ENCODE results near the gene PDK2. TPM values are rescaled to one million over a fixed set of nuclear protein-coding genes. Genes with fewer than 3 reads are reported as not detected.

PDK2 gene
- total and polyA plus RNA-seq, 10 of the 15 experiments (the other 5 are each of a cell fraction or from before 2014, with no cell fraction given) = 0.98 to 22.6 (median 12.3) TPM

- ChIA-PET CTCF (interaction anchor here (0.9 to 2.2 kb wide), 6 partner anchors 13 to 61 kb away, joined by 4 to 10 read pairs (median 6); no protein-coding TSS in a partner anchor), SMC1A (ENCODE audit: uncharacterized antibody, unreplicated experiment) (interaction anchor here (0.7 to 1.7 kb wide), 2 partner anchors 44 to 79 kb away, joined by 3 to 6 read pairs; no protein-coding TSS in a partner anchor), RAD21 (ENCODE audit: unreplicated experiment) (interaction anchor here (0.7 to 1.1 kb wide), 4 partner anchors 14 to 82 kb away, joined by 3 read pairs; no protein-coding TSS in a partner anchor), POLR2A (no interaction called here)
- WGBS (ENCODE audit: insufficient coverage, insufficient replicate concordance, low lambda C conversion rate, missing lambda C conversion rate) = 2% methylated on average over 45 of the region's 64 CpGs
- peaks cover 6% of the 10 kb centered on the region in 2 experiments; a peak in 3 of 4 replicates for H3K27me3 ChIP-seq (replicated peaks in 1 of 2; ENCODE audit: control insufficient read depth in 2 of 2, insufficient read depth in 2 of 2, low read length in 1 of 2)
- no peak overlapping the region for H3K4me3 ChIP-seq
- intact Hi-C loops (cut with micrococcal nuclease; ENCODE audit: unreplicated experiment) = no loop called here
- H3K4me1 ChIP-seq (ENCODE audit: control insufficient read depth, insufficient read depth, low read length) = no peaks in the 10 kb centered on the region
- no peak overlapping the region; the same call in 1 of the 2 replicates for H3K4me2 ChIP-seq (ENCODE audit: control insufficient read depth, insufficient read depth)
- in situ Hi-C loops (cut with MboI) = no loop called here
- H2AFZ ChIP-seq (ENCODE audit: control insufficient read depth, low read depth, low read length) = no peak overlapping the region; the same call in 1 of the 2 replicates
- no peak overlapping the region for H3K27ac ChIP-seq (ENCODE audit: control insufficient read depth, insufficient read depth)
- H3K9ac ChIP-seq (ENCODE audit: control insufficient read depth, insufficient read depth, low read length) = no peak overlapping the region
- FAIRE-seq (no peak), ATAC-seq (peak; percentile 90), DNase-seq (ENCODE audit: low read depth, low spot score) (no peak)
- no TSS peak for BruUV-seq (replicated peaks)
- H4K20me1 ChIP-seq (ENCODE audit: control insufficient read depth, insufficient read depth) = no peaks in the 10 kb centered on the region
- H3K36me3 ChIP-seq (ENCODE audit: control insufficient read depth in 2 of 2, insufficient read depth in 2 of 2, low read length in 1 of 2) = no peaks in the 10 kb centered on the region
- H3K79me2 ChIP-seq (ENCODE audit: control insufficient read depth, insufficient read depth, low read length) = no peaks in the 10 kb centered on the region
- no peaks in the 10 kb centered on the region for H3K9me3 ChIP-seq (replicated peaks; ENCODE audit: control insufficient read depth, insufficient read depth, low read length)
- TF ChIP-seq CREM (IDR thresholded peaks at IDR 0.05; ENCODE audit: low read depth) (no peak), RBBP5 (conservative IDR thresholded peaks at IDR 0.05) (no peak), IRF3 (IDR thresholded peaks at IDR 0.05) (no peak), JUND (IDR thresholded peaks at IDR 0.05; ENCODE audit: low read depth, low read length) (no peak), STAT3 (IDR thresholded peaks at IDR 0.05; ENCODE audit: low read depth, low read length) (no peak), ETV6 (conservative IDR thresholded peaks at IDR 0.05 in 1 of 2, IDR thresholded peaks at IDR 0.05 in 1 of 2; ENCODE audit: borderline replicate concordance in 1 of 2, low read depth in 1 of 2) (no peak), SKIL (IDR thresholded peaks at IDR 0.05; ENCODE audit: low read depth, poor library complexity, severe bottlenecking) (no peak), NFYA (IDR thresholded peaks at IDR 0.05; ENCODE audit: borderline replicate concordance, low read depth, low read length) (no peak), MTA2 (IDR thresholded peaks at IDR 0.05; ENCODE audit: low read depth) (no peak), FOS (IDR thresholded peaks at IDR 0.05; ENCODE audit: borderline replicate concordance, extremely low read depth, insufficient read length) (no peak), GABPA (IDR thresholded peaks at IDR 0.05; ENCODE audit: low read depth) (no peak)
- TF ChIP-seq, protein P1, sequence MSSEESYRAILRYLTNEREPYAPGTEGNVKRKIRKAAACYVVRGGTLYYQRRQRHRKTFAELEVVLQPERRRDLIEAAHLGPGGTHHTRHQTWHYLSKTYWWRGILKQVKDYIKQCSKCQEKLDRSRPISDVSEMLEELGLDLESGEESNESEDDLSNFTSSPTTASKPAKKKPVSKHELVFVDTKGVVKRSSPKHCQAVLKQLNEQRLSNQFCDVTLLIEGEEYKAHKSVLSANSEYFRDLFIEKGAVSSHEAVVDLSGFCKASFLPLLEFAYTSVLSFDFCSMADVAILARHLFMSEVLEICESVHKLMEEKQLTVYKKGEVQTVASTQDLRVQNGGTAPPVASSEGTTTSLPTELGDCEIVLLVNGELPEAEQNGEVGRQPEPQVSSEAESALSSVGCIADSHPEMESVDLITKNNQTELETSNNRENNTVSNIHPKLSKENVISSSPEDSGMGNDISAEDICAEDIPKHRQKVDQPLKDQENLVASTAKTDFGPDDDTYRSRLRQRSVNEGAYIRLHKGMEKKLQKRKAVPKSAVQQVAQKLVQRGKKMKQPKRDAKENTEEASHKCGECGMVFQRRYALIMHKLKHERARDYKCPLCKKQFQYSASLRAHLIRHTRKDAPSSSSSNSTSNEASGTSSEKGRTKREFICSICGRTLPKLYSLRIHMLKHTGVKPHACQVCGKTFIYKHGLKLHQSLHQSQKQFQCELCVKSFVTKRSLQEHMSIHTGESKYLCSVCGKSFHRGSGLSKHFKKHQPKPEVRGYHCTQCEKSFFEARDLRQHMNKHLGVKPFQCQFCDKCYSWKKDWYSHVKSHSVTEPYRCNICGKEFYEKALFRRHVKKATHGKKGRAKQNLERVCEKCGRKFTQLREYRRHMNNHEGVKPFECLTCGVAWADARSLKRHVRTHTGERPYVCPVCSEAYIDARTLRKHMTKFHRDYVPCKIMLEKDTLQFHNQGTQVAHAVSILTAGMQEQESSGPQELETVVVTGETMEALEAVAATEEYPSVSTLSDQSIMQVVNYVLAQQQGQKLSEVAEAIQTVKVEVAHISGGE (CRISPR knock-in tag; IDR thresholded peaks at IDR 0.05) = no peak
- TF ChIP-seq, protein P2, sequence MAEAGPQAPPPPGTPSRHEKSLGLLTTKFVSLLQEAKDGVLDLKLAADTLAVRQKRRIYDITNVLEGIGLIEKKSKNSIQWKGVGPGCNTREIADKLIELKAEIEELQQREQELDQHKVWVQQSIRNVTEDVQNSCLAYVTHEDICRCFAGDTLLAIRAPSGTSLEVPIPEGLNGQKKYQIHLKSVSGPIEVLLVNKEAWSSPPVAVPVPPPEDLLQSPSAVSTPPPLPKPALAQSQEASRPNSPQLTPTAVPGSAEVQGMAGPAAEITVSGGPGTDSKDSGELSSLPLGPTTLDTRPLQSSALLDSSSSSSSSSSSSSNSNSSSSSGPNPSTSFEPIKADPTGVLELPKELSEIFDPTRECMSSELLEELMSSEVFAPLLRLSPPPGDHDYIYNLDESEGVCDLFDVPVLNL (IDR thresholded peaks at IDR 0.05; ENCODE audit: low read depth, low read length) = no peak
- TF ChIP-seq, protein P3, sequence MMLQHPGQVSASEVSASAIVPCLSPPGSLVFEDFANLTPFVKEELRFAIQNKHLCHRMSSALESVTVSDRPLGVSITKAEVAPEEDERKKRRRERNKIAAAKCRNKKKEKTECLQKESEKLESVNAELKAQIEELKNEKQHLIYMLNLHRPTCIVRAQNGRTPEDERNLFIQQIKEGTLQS (IDR thresholded peaks at IDR 0.05; ENCODE audit: borderline replicate concordance, extremely low read depth, low read depth, low read length) = no peak
Measured at GRCh38 chr17:50117202-50118051, 22.3 kb downstream of the PDK2 start.
